ENCODE data around the gene ETV6. TPM values are rescaled to one million over a fixed set of nuclear protein-coding genes. Genes with fewer than 3 reads are reported as not detected.
"Not testable (repeated sequence)": the region's sequence is repeated elsewhere in the genome, so short reads cannot be mapped to it uniquely, and the experiment has no call there.

The ETV6 gene
- polyA plus RNA-seq, 1 donor (not counting 4 experiments of a cell fraction or from before 2014, with no cell fraction given): 5.3 TPM

- no peaks in the 10 kb centered on the region for H3K27me3 ChIP-seq (ENCODE audit: control insufficient read depth, extremely low read depth, insufficient read depth, low read length)
- no peak overlapping the region for H3K27ac ChIP-seq (ENCODE audit: control insufficient read depth, insufficient read depth, low read length)
- peaks cover under 1% of the 10 kb centered on the region for H3K4me1 ChIP-seq (ENCODE audit: control insufficient read depth, extremely low read depth, insufficient read depth, low read length)
- dilution Hi-C loops (cut with MboI; ENCODE audit: extremely low pct_ligation_motif_present, low sequenced_read_pairs): no loop called here
- H3K79me2 ChIP-seq (ENCODE audit: control insufficient read depth, insufficient read depth, low read length): peaks cover 50% of the 10 kb centered on the region
- no peaks in the 10 kb centered on the region for H4K20me1 ChIP-seq (ENCODE audit: control insufficient read depth, extremely low read depth, insufficient read depth, low read length)
- H3K36me3 ChIP-seq (ENCODE audit: control insufficient read depth in 2 of 2, extremely low read depth in 1 of 2, insufficient read depth in 2 of 2, low read length in 2 of 2): peaks cover 0 to 4% of the 10 kb centered on the region in 2 experiments
- H3K9me1 ChIP-seq (ENCODE audit: control insufficient read depth, extremely low read depth, insufficient read depth, low read length): no peaks in the 10 kb centered on the region
- H2AFZ ChIP-seq (ENCODE audit: control insufficient read depth, low read length): no peak overlapping the region
- DNase-seq (ENCODE audit: low read depth, low spot score) (no peak), FAIRE-seq (no peak)
- H3K4me2 ChIP-seq (ENCODE audit: control insufficient read depth, extremely low read depth, insufficient read depth, low read depth, low read length): no peak overlapping the region
- no peak overlapping the region for H3K9ac ChIP-seq (ENCODE audit: control insufficient read depth, extremely low read depth, insufficient read depth, low read length)
- H3K4me3 ChIP-seq (ENCODE audit: control insufficient read depth in 2 of 3, extremely low read depth in 1 of 3, insufficient read depth in 2 of 3, low read depth in 1 of 3, low read length in 3 of 3): no peak overlapping the region
- no peak for TF ChIP-seq EZH2 (IDR thresholded peaks at IDR 0.05; ENCODE audit: low read length)
- TF ChIP-seq CTCF (optimal IDR thresholded peaks at IDR 0.05 in 1 of 3, IDR thresholded peaks at IDR 0.05 in 1 of 3, conservative IDR thresholded peaks at IDR 0.05 in 1 of 3; ENCODE audit: extremely low read depth in 1 of 3, insufficient read depth in 2 of 3, low read length in 3 of 3): no peak
- no peaks in the 10 kb centered on the region for H3K9me3 ChIP-seq (ENCODE audit: control insufficient read depth, low read depth, low read length)
Observed at GRCh38 chr12:11678781-11679180, 29.3 kb downstream of the ETV6 start.

GRCh38 chr12:11681207-11681606 lies 31.7 kb downstream of the ETV6 start:
- no peak for DNase-seq (ENCODE audit: low read depth, low spot score)
- H4K20me1 ChIP-seq (ENCODE audit: control insufficient read depth, extremely low read depth, insufficient read depth, low read length): no peaks in the 10 kb centered on the region

DNA sequence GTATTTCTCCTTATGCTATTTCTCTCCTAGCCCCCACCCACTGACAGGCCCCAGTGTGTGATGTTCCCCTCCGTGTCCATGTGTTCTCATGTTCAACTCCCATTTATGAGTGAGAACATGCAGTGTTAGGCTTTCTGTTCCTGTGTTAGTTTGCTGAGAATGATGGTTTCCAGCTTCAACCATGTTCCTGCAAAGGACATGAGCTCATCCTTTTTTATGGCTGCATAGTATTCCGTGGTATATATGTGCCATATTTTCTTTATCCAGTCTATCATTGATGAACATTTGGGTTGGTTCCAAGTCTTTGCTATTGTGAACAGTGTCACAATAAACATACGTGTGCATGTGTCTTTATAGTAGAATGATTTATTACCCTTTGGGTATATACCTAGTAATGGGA lies 32.2 kb downstream of the ETV6 start:
- H3K4me3 ChIP-seq (ENCODE audit: control insufficient read depth in 2 of 3, extremely low read depth in 1 of 3, insufficient read depth in 2 of 3, low read depth in 1 of 3, low read length in 3 of 3); DNase-seq (ENCODE audit: low read depth, low spot score); H4K20me1 ChIP-seq (ENCODE audit: control insufficient read depth, extremely low read depth, insufficient read depth, low read length); H3K27me3 ChIP-seq (ENCODE audit: control insufficient read depth, extremely low read depth, insufficient read depth, low read length); H3K27ac ChIP-seq (ENCODE audit: control insufficient read depth, insufficient read depth, low read length); H3K4me2 ChIP-seq (ENCODE audit: control insufficient read depth, extremely low read depth, insufficient read depth, low read depth, low read length); H3K4me1 ChIP-seq (ENCODE audit: control insufficient read depth, extremely low read depth, insufficient read depth, low read length); H3K36me3 ChIP-seq (ENCODE audit: control insufficient read depth in 2 of 2, extremely low read depth in 1 of 2, insufficient read depth in 2 of 2, low read length in 2 of 2); H3K9ac ChIP-seq (ENCODE audit: control insufficient read depth, extremely low read depth, insufficient read depth, low read length); FAIRE-seq; dilution Hi-C loops (cut with MboI; ENCODE audit: extremely low pct_ligation_motif_present, low sequenced_read_pairs); H3K9me1 ChIP-seq (ENCODE audit: control insufficient read depth, extremely low read depth, insufficient read depth, low read length); H2AFZ ChIP-seq (ENCODE audit: control insufficient read depth, low read length); H3K9me3 ChIP-seq (ENCODE audit: control insufficient read depth, low read depth, low read length): not testable (repeated sequence)
- H3K79me2 ChIP-seq (ENCODE audit: control insufficient read depth, insufficient read depth, low read length): peaks cover 41% of the 10 kb centered on the region

More at GRCh38 chr12:11681207-11681606, 31.7 kb downstream of the ETV6 start:
- Histone ChIP-seq H3K79me2 (ENCODE audit: control insufficient read depth, insufficient read depth, low read length) (peaks cover 44% of the 10 kb centered on the region), H3K9me1 (ENCODE audit: control insufficient read depth, extremely low read depth, insufficient read depth, low read length) (no peaks in the 10 kb centered on the region), H3K9me3 (ENCODE audit: control insufficient read depth, low read depth, low read length) (no peaks in the 10 kb centered on the region), H3K36me3 (ENCODE audit: control insufficient read depth in 2 of 2, extremely low read depth in 1 of 2, insufficient read depth in 2 of 2, low read length in 2 of 2) (peaks cover 0 to 4% of the 10 kb centered on the region in 2 experiments), H3K9ac (ENCODE audit: control insufficient read depth, extremely low read depth, insufficient read depth, low read length) (no peak overlapping the region), H3K4me1 (ENCODE audit: control insufficient read depth, extremely low read depth, insufficient read depth, low read length) (peaks cover 7% of the 10 kb centered on the region), H3K27ac (ENCODE audit: control insufficient read depth, insufficient read depth, low read length) (no peak overlapping the region), H2AFZ (ENCODE audit: control insufficient read depth, low read length) (no peak overlapping the region), H3K27me3 (ENCODE audit: control insufficient read depth, extremely low read depth, insufficient read depth, low read length) (no peaks in the 10 kb centered on the region), H3K4me2 (ENCODE audit: control insufficient read depth, extremely low read depth, insufficient read depth, low read depth, low read length) (no peak overlapping the region), H3K4me3 (ENCODE audit: control insufficient read depth in 2 of 3, extremely low read depth in 1 of 3, insufficient read depth in 2 of 3, low read depth in 1 of 3, low read length in 3 of 3) (no peak overlapping the region)
- FAIRE-seq: no peak
- dilution Hi-C loops (cut with MboI; ENCODE audit: extremely low pct_ligation_motif_present, low sequenced_read_pairs): no loop called here
- TF ChIP-seq CTCF (optimal IDR thresholded peaks at IDR 0.05 in 1 of 3, IDR thresholded peaks at IDR 0.05 in 1 of 3, conservative IDR thresholded peaks at IDR 0.05 in 1 of 3; ENCODE audit: extremely low read depth in 1 of 3, insufficient read depth in 2 of 3, low read length in 3 of 3): no peak
